NOMO-1 treated with dmso at 0.1 percent for 144 hours (cell line): Measurements from ENCODE around the gene ROPN1B.
"Not testable (repeated sequence)": the region's sequence is repeated elsewhere in the genome, so short reads cannot be mapped to it uniquely, and the experiment has no call there.

Source experiments
- DNase-seq: peaks from one replicate; lab custom pipeline; 2025; ENCODE audit not compliant: unreplicated experiment; lab: John Stamatoyannopoulos, UW

The ROPN1B gene

GRCh38 chr3:125957674-125958510 is 11.1 kb upstream of the ROPN1B start:
- DNase-seq, result no peak

GRCh38 chr3:125958511-125959316 is 10.3 kb upstream of the ROPN1B start:
- no peak for DNase-seq

GRCh38 chr3:125959317-125960065 is 9.5 kb upstream of the ROPN1B start:
- DNase-seq, result no peak

GRCh38 chr3:125960066-125960424 is 8.9 kb upstream of the ROPN1B start:
- no peak for DNase-seq

- no peak for DNase-seq
Measured at GRCh38 chr3:125960456-125961288, 8.3 kb upstream of the ROPN1B start.

- DNase-seq, result no peak
Measured at GRCh38 chr3:125961289-125961589, 7.7 kb upstream of the ROPN1B start.

- not testable (repeated sequence) for DNase-seq
Measured at GRCh38 chr3:125963834-125964233, 5.1 kb upstream of the ROPN1B start.

GRCh38 chr3:125965505-125965904 is 3.5 kb upstream of the ROPN1B start:
- peak; percentile 9 for DNase-seq

GRCh38 chr3:125967156-125967555 is 1.8 kb upstream of the ROPN1B start:
- no peak for DNase-seq

GRCh38 chr3:125968121-125968520 is 857 bp upstream of the ROPN1B start:
- DNase-seq, result not testable (repeated sequence)

- DNase-seq, result peak; percentile 4
Measured at GRCh38 chr3:125971997-125972944, 3.3 kb downstream of the ROPN1B start.

- not testable (repeated sequence) for DNase-seq
Measured at GRCh38 chr3:125975245-125976002, 6.4 kb downstream of the ROPN1B start.

- DNase-seq, result not testable (repeated sequence)
Measured at GRCh38 chr3:125976003-125976390, 7.0 kb downstream of the ROPN1B start.

GRCh38 chr3:125977104-125977503 is 8.1 kb downstream of the ROPN1B start:
- not testable (repeated sequence) for DNase-seq

- not testable (repeated sequence) for DNase-seq
Measured at GRCh38 chr3:125984951-125985350, 16.0 kb downstream of the ROPN1B start.

- DNase-seq, result peak; percentile 36
Measured at GRCh38 chr3:125990253-125990970, 21.4 kb downstream of the ROPN1B start.

- DNase-seq, result not testable (repeated sequence)
Measured at GRCh38 chr3:125996751-125997150, 27.8 kb downstream of the ROPN1B start.

- DNase-seq, result no peak
Measured at GRCh38 chr3:126002189-126002588, 33.2 kb downstream of the ROPN1B start.
